NCI-H526 (cell line): ENCODE results near the gene ATP6V1A.
"Not testable (repeated sequence)": the region's sequence is repeated elsewhere in the genome, so short reads cannot be mapped to it uniquely, and the experiment has no call there.

Experiments
- DNase-seq, 2 experiments: peaks; one replicate each; lab custom pipeline; 2025; lab: John Stamatoyannopoulos, UW

The ATP6V1A gene

DNA sequence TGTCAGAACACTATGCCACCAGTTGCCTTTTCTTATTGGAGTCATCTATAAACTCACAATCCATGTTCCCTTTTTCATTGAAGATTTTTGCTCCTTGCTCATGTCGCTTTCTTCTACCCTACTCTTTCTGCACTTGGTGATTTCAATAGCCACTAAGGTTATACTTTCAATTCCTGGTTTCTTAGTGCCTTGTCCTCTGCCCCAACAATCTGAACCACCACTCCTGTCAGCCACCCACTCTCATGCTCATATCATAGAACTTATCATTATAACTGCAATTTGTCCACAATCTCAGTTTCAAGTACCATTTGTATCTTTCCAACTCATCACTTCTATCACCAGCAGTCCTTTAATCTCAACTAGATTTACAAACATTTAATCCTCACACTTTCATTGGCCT, 81.8 kb downstream of the ATP6V1A start:
- no peak for DNase-seq

DNA sequence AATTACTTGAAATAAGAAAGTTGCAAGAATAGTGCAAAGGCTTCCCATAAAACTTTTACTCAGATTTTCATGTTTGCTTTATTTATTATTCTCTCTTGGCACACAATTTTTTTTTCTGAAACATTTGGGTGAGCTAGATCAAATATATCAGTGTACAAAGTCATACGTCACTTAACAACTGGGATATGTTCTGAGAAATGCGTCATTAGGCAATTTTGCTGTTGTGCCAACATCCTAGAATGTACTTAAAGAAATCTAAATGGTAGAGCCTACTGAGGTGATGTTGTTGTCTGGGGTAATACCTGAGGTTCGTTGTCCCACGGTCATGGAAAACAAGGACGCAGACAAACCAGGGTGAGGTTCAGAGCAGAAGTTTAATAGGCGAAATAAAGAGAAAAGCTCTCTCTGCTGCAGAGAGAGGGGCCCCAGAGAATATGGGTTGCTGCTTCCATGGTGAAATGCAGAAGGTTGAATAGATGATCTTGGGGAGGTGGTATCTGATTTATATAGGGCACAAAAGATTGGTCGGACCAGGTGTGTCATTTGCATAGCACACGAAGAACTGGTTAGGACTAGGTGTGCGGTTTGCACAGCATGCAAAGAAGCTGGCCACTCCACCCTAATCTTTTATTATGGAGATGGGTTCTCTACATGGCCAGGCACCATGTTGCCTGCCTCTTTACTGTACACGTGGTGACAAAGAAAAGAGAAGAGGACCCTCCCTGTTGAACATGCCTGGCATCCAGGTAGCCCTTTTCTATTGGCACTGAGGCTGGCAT, 82.9 kb downstream of the ATP6V1A start:
- peak; percentile 88 to 91 for DNase-seq

DNA sequence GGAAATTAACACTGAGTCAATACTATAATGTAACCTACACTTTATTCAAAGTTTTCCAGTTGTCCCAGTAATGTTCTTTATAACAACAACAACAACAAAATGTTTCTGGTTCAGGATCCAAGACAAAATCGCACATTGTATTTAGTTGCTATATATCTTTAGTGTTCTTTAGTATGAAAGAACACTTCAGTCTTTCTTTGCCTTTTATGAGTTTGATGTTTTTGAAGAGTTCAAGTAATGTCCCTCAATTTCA, 84.2 kb downstream of the ATP6V1A start:
- no peak for DNase-seq

DNA sequence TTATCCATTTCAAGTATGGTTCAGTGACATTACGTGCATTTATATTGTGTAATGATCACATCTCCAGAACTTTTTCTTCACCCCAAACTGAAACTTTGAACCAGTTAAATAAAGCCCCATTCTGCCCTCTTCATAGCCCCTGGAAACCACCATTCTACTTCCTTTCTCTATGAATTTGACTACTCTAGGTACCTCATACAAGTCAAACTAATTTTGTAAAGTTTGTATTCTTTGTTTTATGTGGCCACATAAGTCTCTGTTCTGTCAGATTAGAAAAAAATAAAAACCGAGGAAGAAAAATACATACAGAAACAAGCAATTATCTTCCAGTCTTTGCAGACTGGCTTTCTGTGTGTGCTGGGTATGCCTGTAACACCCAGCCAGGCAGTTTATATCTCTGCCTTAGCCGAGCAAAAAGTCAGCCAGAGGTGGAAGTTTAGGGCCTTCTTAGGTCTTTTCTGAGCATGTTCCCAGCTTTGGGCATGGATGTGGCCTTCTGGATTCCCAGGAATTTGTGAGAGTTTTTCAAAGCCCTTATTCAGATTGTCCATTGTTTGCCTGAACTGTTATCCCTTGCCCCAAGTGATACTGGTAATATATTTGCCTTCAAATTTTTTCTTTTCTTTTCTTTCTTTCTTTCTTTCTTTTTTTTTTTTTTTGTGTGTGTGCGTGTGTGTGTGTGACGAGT, 85.8 kb downstream of the ATP6V1A start:
- no peak for DNase-seq

DNA sequence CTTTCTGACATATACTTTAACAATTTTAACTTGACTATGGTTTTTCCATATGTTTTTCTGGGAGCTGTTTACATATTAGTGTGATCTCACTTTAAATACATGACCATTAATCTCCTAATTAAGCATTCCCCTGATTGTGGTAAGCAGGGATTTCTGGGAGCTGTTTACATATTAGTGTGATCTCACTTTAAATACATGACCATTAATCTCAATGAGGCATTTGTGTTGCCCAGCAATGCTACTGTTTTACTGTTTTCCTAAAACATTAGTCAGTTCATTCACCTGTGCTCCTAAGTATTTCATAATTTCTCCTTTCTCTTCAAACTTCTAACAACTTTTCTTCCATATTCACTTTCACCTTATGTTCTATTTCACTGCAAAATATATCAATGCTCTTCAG, 88.1 kb downstream of the ATP6V1A start:
- DNase-seq, result no peak

DNA sequence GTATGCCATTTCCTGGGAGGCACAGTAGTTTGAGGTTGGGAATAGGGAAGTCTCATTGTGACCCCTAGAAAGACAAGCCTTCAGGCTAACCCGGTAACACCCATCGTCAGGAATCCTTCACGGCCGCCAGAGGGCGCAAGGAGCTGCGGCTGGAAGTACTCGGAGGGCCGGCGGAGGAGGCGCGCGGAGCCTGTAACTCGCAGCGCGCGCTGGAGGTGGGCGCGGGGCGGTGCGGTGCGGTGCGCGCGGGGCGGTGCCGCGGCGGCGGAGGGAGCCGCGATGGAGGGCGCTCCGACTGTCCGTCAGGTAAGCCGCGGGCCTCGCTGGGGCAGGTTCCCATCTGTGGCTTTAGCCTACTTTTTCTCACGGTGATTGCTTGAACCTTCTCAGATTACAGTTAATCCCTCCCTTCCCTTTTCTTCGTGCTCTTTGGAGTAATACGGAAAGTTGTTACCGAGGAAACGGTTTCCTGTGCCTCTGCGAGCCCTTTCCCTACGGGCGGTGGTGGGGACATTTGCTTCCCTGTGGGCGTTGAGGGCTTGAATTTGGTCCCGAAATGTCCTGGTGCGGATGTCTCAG, 91.9 kb downstream of the ATP6V1A start, which contains the start of gene GRAMD1C:
GRAMD1C (plus strand) TSS at position 158 of the 579 bp plus-strand sequence; CDS start at position 280, 122 bp downstream.
- peak; percentile 42 to 87 for DNase-seq

DNA sequence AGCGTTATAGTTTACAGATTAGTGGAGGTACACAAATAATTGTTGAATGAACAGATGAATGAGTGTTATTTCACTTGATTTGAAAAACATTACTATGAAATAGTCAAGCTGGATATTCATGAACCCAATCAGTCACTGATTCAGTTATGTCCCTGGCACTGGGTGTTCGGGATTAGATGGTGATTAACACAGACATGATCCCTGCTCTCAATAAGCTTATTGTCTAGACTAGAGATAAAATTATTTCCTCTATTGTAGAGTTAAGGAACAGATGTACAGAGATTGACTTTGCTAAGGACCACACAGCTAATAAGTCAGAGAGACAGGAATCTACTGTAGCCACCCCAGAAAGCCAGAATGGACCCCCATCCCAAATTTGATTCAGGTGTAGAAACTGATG, 92.7 kb downstream of the ATP6V1A start:
- no peak for DNase-seq

DNA sequence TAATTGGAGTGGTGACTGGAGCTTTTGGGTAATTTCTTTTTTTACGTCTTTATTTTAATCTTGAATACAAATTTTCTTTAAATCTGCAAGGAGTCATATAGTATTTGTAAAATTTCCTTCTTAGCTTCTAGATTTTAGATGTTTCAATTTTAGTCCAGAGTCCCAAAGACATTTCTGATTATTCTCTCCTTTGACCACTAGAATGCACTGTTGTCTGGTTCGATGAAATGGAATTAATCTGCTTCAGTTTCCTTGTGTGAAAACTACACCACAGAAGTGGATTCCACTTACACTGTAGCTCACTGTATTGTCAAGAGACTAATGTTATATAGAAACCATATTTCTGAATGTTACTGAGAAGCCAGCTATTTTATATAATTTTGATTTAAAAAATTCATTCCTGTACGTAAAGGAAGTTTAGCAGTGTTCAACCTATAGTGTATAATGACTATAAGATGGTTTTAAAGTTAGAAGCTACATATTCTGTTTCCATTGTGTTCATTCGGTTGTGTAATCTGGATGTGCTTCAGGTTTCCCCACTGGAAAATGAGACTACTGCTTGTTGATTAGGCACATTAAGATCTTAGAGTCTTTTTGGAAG, 97.9 kb downstream of the ATP6V1A start:
- peak; percentile 2 to 41 for DNase-seq

DNA sequence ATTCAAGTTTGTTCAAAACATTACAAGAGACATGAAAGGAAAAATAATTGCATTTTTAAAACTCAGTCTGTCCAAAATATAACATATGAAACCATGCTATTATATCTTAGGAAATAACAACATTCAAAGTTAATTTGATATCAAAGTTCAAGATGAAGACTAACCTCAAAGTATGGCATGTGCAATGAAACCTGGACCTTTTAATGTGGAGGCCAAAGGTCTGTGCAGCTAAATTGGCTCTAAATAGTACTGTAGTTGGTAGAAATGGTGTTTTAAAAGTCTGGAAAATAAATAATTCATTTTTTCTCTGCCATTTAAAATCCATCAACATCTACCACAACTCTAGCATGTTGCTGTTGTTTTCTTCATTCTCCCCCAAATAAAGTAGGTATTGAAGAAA, 100.4 kb downstream of the ATP6V1A start:
- no peak for DNase-seq

DNA sequence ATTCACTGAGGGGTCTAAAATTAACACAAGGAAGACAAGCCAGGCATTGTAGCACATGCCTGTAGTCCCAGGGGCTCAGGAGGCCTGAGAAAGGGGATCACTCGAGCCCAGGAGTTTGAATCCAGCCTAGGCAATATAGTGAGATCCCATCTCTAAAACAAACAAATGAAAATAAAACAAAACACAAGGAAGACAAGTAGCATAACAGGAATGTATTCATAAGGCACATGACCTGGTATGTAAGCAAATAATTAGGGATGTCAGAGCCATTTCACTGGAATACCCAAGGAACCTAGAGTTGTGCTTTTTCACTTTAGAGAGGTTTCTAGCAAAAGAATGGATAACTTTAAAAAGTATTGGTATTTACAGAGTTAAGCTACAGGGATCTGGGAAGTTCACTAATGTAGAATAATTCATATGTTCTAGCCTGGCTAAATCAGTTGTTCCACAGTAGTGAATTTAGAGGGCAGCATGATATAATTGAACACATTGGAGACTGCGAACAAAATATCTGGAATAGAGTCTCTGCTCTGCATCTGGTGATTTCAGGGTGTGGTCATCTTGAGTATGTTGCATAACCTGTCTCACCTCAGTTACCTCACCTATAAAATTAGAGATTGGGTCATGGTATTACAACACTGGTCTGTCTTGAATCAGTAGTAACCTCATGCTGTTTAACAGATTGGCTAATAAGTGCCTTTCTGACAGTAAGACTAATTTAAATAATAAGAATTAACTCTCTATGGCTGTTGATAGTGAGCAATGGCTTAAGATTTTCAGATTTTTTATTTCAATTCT, 101.0 kb downstream of the ATP6V1A start:
- no peak for DNase-seq

DNA sequence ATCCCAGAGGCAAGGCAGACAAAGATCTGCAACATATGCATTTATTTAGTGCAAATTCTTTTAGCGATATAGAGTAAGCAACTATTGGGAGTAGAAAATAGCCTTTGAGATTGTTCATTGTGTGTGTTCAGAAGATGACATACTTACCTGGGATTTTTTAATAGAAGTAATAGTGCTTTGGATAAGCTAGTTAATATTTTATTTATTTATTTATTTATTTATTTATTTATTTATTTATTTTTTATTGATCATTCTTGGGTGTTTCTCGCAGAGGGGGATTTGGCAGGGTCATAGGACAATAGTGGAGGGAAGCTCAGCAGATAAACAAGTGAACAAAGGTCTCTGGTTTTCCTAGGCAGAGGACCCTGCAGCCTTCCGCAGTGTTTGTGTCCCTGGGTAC, 102.2 kb downstream of the ATP6V1A start:
- not testable (repeated sequence) for DNase-seq

DNA sequence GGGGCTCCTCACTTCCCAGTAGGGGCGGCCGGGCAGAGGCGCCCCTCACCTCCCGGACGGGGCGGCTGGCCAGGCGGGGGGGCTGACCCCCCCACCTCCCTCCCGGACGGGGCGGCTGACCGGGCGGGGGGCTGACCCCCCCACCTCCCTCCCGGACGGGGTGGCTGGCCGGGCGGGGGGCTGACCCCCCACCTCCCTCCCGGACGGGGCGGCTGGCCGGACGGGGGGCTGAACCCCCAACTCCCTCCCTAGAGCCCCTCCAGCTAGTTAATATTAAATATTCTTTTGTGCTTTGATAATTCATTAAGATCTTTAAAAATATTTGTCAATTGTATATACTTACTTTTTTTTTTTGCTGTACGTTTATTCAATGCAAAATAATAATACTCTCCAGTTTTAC, 103.0 kb downstream of the ATP6V1A start:
- DNase-seq, result not testable (repeated sequence)

DNA sequence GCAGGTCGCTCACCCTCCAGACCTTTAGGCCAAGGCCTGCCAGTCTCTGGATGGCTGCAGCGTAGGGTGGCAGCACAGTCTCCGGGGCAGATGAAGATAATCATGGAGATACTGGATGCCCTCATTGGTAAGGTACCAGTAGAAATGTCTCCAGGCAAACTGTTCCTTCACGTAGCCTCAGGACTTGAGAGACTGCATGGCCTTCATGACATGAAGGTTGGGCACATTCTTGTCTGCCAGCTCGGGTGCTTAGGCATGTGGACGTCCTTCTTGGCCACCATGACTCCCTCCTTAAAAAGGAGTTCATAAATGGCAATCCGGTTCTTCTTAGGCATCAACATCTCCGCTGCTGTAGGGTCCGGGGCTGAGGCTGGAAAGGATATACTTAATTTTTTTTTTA, 103.6 kb downstream of the ATP6V1A start:
- not testable (repeated sequence) for DNase-seq

DNA sequence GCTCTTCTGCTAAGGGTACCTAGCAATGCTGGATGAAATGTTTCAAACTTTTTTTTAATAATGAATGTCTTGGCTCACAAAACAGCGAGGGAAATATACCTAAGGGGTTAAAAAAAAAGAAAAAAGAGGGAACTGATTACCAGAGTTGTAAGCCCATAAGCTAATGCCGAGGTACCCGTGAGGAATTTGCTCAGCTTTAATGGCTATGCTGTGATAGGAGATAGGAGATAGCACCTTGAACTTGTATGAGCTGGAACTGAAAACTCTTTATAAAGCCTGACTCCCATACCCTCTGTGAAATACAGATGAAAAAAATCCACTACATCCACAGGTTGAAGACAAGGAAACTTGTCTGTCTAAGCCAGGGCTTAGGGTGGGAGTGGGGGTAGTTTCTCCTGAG, 105.7 kb downstream of the ATP6V1A start:
- no peak for DNase-seq
